Bronchial epithelial cell (primary cell): Measurements from ENCODE around the gene GLMP. TPM values are rescaled to one million over a fixed set of nuclear protein-coding genes. Genes with fewer than 3 reads are reported as not detected.

Experiments
- DNase-seq: peaks from one replicate; pipeline ENCODE4 v3.0.0-alpha.2; 2010; ENCODE audit warnings: low read depth
- FAIRE-seq: peaks from 2 replicates; lab custom pipeline; 2011; peaks lifted over from hg19 to GRCh38; lab: Jason Lieb, UNC
- H3K27me3 ChIP-seq: 2 replicates; pipeline ENCODE4 v1.5.1; 2011; ENCODE audit warnings: low read length; ENCODE audit not compliant: control insufficient read depth, insufficient read depth
- H3K36me3 ChIP-seq: 2 replicates; pipeline ENCODE4 v1.5.1; 2011; ENCODE audit warnings: low read length; ENCODE audit not compliant: control insufficient read depth, insufficient read depth
- H3K4me3 ChIP-seq: 2 replicates; pipeline ENCODE4 v1.5.1; 2011; ENCODE audit warnings: mild to moderate bottlenecking, low read depth, low read length, control low read depth
- total RNA-seq: library from RNA; depleted of rRNA; stranded (reverse); fragments of >200 nt; gene quantifications from 2 replicates; pipeline ENCODE4 v1.2.1, GENCODE V29; 2014
- TF ChIP-seq, protein P1 (sequence below): IDR thresholded peaks from 2 replicates; pipeline ENCODE4 v1.5.1; 2011; ENCODE audit warnings: mild to moderate bottlenecking, moderate library complexity, low read length, control low read depth, inconsistent platforms; ENCODE audit not compliant: insufficient read depth, severe bottlenecking

GLMP gene
- total RNA-seq, 1 donor from 2014 or later: 34.2 TPM

- peak overlapping the region; percentile 52 for H3K4me3 ChIP-seq
- no peaks in the 10 kb centered on the region for H3K27me3 ChIP-seq
- peaks cover 20% of the 10 kb centered on the region for H3K36me3 ChIP-seq
- TF ChIP-seq, protein P1, sequence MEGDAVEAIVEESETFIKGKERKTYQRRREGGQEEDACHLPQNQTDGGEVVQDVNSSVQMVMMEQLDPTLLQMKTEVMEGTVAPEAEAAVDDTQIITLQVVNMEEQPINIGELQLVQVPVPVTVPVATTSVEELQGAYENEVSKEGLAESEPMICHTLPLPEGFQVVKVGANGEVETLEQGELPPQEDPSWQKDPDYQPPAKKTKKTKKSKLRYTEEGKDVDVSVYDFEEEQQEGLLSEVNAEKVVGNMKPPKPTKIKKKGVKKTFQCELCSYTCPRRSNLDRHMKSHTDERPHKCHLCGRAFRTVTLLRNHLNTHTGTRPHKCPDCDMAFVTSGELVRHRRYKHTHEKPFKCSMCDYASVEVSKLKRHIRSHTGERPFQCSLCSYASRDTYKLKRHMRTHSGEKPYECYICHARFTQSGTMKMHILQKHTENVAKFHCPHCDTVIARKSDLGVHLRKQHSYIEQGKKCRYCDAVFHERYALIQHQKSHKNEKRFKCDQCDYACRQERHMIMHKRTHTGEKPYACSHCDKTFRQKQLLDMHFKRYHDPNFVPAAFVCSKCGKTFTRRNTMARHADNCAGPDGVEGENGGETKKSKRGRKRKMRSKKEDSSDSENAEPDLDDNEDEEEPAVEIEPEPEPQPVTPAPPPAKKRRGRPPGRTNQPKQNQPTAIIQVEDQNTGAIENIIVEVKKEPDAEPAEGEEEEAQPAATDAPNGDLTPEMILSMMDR: no peak
- DNase-seq (peak; percentile 87), FAIRE-seq (no peak)
These were observed 10.7 kb downstream of the GLMP start for GRCh38 chr1:156284757-156285156.

- FAIRE-seq (no peak), DNase-seq (peak; percentile 74)
- peak within 1 kb of the TSS; percentile 67 for H3K4me3 ChIP-seq
- H3K27me3 ChIP-seq: no peaks in the 10 kb centered on the region
- H3K36me3 ChIP-seq: peaks cover 19% of the 10 kb centered on the region
- TF ChIP-seq, protein P1: no peak
These were observed 11.4 kb downstream of the GLMP start, which contains the start of gene TMEM79 for GRCh38 chr1:156284112-156284511. TSS of gene TMEM79 (plus strand) at chr1:156284325. CDS start at chr1:156285227, 902 bp downstream.

DNA sequence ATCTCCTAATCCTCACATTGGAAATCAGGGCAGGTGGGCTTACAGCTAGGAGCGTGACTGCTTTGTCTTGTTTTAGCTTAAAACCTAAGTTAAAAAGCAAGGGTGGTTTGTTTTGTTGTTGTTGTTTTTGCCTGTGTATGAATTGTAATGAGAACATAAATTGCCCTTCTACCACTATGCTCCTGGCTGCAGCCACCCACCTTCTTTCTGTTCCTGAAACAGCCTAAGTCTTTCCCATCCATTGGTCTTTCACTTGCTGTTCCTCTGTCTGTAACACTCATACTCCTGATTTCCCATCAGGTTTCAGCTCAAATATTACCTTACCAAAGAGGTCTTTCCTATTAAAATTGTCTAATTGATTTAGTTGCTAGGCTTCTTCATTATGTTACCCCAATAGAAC is 12.0 kb downstream of the GLMP start:
- no peaks in the 10 kb centered on the region for H3K27me3 ChIP-seq
- DNase-seq: no peak
- peaks cover 18% of the 10 kb centered on the region for H3K36me3 ChIP-seq
- FAIRE-seq: no peak
- H3K4me3 ChIP-seq: peak overlapping the region; percentile 67
- TF ChIP-seq, protein P1: no peak

DNA sequence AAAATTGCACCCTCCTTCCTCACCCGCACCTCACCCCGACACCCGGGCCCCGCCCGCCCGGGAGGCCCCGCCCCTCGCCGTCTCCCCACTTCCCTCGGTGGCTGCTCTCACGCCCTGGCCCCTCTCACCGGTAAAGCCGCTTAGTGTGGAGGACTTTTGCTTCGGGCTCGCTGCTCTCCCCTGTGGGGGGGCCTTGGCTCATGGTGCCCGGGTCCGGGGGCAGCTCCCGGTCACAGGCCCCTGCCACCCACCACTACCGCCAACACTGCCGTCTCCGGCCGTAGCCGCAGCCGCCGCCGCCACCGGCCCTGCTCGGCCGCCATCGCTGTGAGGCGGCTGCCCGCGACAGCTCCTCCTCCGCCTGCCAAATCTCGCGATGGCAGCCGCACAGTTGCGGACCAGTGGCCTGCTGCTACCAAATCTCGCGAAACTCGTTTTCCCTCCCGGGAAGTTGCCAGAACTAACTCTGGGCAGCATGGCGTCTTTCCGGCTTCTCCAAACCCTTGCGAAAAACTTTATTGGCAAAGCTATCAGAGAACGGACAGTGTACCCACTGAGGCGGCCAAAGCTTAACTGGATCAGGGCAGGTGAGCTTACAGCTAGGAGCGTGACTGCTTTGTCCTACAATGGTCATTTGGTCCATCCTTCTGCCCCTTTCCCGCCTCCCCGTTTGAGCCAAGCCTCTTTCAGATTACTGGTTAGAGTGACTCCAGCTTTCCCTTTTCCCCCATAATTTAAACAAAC is 12.8 kb downstream of the GLMP start, which contains the start of gene SMG5:
Gene SMG5, minus strand, starts transcription at position 347 of the 744 bp plus-strand sequence. Its CDS starts 145 bp downstream, at position 202.
- DNase-seq (peak; percentile 97), FAIRE-seq (no peak)
- TF ChIP-seq, protein P1: no peak
- Histone ChIP-seq H3K36me3 (peaks cover 23% of the 10 kb centered on the region), H3K4me3 (peak within 1 kb of the TSS; percentile 67), H3K27me3 (no peaks in the 10 kb centered on the region)

- no peak for FAIRE-seq
These were observed 13.6 kb downstream of the GLMP start for GRCh38 chr1:156281693-156282478.

More at GRCh38 chr1:156281693-156282478, 13.6 kb downstream of the GLMP start:
- H3K36me3 ChIP-seq: peaks cover 26% of the 10 kb centered on the region
- H3K27me3 ChIP-seq: no peaks in the 10 kb centered on the region
- H3K4me3 ChIP-seq: peak overlapping the region; percentile 67
- TF ChIP-seq, protein P1: no peak
- peak; percentile 61 for DNase-seq
